HL-60 (cell line): ENCODE results near the gene FADD.

Source experiments
- DNase-seq, 2 experiments: peaks; one replicate each; pipeline ENCODE4 v3.0.0-alpha.2; 2010 to 2020; ENCODE audit warnings: low read depth in 1 of 2, low spot score in 1 of 2
- H3K27ac ChIP-seq: fragments of 250-450 bp; sonication (Bioruptor Pico); replicated peaks from 2 replicates; pipeline ENCODE4 v1.5.1; 2020; ENCODE audit warnings: mild to moderate bottlenecking, moderate library complexity
- H3K27me3 ChIP-seq: fragments of 250-450 bp; sonication (Bioruptor Pico); 2 replicates; pipeline ENCODE4 v1.5.1; 2021; ENCODE audit warnings: mild to moderate bottlenecking, moderate library complexity; ENCODE audit not compliant: insufficient read depth, poor library complexity, severe bottlenecking
- H3K4me3 ChIP-seq: replicated peaks from 2 replicates; pipeline ENCODE4 v1.5.1; 2011; ENCODE audit warnings: mild to moderate bottlenecking, control low read depth, low read length; ENCODE audit not compliant: insufficient read depth
- GABPA ChIP-seq: IDR thresholded peaks from 2 replicates; pipeline ENCODE4 v1.6.1; 2012; ENCODE audit warnings: low read depth
- POLR2AphosphoS5 ChIP-seq: IDR thresholded peaks from 2 replicates; pipeline ENCODE4 v1.6.1; 2012; ENCODE audit warnings: low read depth
- REST ChIP-seq: IDR thresholded peaks from 2 replicates; pipeline ENCODE4 v1.6.1; 2012; ENCODE audit warnings: low read depth; ENCODE audit not compliant: insufficient replicate concordance
- SPI1 ChIP-seq: IDR thresholded peaks from 2 replicates; pipeline ENCODE4 v1.6.1; 2012; ENCODE audit warnings: low read depth, mild to moderate bottlenecking, borderline replicate concordance
- TF ChIP-seq, protein P1 (sequence below): IDR thresholded peaks from one replicate; pipeline ENCODE4 v1.5.1; 2011; ENCODE audit warnings: low read length, control low read depth, inconsistent platforms; ENCODE audit not compliant: insufficient read depth

FADD gene

DNA sequence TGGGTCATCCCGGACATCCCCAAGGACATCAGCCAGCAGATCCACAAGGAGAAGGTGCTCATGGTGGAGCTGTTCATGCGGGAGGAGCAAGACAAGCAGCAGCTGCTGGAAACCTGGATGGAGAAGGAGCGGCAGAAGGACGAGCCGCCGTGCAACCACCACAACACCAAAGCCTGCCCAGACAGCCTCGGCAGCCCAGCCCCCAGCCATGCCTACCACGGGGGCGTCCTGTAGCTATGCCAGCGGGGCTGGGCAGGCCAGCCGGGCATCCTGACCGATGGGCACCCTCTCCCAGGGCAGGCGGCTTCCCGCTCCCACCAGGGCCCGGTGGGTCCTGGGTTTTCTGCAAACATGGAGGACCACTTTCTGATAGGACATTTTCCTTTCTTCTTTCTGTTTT lies 15.3 kb upstream of the FADD start:
- DNase-seq: no peak
- Histone ChIP-seq H3K27ac (no peak overlapping the region), H3K27me3 (no peaks in the 10 kb centered on the region), H3K4me3 (no peak overlapping the region)
- TF ChIP-seq, protein P1, sequence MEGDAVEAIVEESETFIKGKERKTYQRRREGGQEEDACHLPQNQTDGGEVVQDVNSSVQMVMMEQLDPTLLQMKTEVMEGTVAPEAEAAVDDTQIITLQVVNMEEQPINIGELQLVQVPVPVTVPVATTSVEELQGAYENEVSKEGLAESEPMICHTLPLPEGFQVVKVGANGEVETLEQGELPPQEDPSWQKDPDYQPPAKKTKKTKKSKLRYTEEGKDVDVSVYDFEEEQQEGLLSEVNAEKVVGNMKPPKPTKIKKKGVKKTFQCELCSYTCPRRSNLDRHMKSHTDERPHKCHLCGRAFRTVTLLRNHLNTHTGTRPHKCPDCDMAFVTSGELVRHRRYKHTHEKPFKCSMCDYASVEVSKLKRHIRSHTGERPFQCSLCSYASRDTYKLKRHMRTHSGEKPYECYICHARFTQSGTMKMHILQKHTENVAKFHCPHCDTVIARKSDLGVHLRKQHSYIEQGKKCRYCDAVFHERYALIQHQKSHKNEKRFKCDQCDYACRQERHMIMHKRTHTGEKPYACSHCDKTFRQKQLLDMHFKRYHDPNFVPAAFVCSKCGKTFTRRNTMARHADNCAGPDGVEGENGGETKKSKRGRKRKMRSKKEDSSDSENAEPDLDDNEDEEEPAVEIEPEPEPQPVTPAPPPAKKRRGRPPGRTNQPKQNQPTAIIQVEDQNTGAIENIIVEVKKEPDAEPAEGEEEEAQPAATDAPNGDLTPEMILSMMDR: no peak
- no peak for TF ChIP-seq POLR2AphosphoS5
- no peak for TF ChIP-seq REST
- TF ChIP-seq SPI1: no peak
- TF ChIP-seq GABPA: no peak

DNA sequence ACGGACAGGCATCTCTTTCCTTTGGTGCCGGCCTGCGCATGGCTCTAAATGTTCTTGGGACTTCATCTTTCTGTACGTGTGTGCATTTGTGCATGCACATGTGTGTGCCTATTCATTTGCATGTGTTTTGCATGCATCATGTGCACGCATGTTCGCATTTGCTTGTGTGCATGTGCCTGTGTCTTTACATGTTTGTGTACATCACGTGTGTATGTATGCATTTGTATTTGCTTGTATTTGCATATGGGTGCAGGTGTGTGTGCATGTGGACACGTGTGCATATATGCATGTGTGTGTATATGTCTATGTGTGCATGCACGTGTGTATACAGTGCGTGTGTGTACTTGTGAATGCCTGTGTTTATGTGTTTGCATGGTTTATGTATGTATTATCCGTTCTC lies 13.5 kb upstream of the FADD start:
- no peak for DNase-seq
- Histone ChIP-seq H3K27ac (no peak overlapping the region), H3K4me3 (no peak overlapping the region), H3K27me3 (no peaks in the 10 kb centered on the region)
- TF ChIP-seq REST (no peak), SPI1 (no peak), GABPA (no peak), POLR2AphosphoS5 (no peak)
- TF ChIP-seq, protein P1: no peak

DNA sequence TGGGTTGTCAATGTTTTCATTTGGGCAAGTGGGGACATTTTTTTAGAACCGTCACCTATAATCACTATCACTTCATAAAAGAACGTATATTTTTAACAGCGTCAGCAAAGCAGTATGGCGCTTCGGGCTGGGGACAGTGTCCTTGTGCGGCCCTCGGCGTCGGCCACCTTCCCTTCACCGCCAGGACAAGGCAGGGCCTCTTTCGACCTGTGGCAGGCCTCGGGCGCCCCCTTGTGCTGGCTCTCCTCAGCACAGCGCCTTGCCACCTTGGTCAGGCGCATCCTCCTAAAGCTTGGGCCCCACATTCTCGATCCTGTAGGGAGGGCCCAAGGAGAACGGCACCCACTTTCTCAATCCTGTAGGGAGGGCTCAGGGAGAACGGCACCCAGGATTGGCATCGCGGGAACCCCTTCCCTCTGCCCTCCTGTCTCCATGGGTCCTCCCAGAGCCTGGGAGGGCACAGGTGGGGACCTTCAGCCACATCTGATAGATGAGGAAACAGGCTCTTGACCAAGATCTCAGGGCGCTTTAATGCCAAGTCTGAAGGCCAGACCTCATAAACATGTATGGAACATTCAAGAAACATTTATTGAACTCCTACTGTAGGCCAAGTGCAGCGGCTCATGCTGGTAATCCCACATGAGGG lies 11.5 kb upstream of the FADD start:
- Histone ChIP-seq H3K4me3 (no peak overlapping the region), H3K27me3 (no peaks in the 10 kb centered on the region), H3K27ac (no peak overlapping the region)
- peak in 1 of 2 experiments; percentile 63 for DNase-seq
- TF ChIP-seq, protein P1: peak; percentile 49
- no peak for TF ChIP-seq SPI1
- TF ChIP-seq POLR2AphosphoS5: no peak
